GM12892 (cell line): ENCODE data around the gene PCDH15.

Source experiments
- DNase-seq: peaks from one replicate; pipeline ENCODE4 v3.0.0; 2011; ENCODE audit not compliant: insufficient read length
- FAIRE-seq: peaks from 2 replicates; lab custom pipeline; 2011; peaks lifted over from hg19 to GRCh38; lab: Jason Lieb, UNC
- POLR2A ChIP-seq: IDR thresholded peaks from 2 replicates; pipeline ENCODE4 v1.6.1; 2011; ENCODE audit warnings: low read depth, low read length, control low read depth
- POLR2AphosphoS5 ChIP-seq: IDR thresholded peaks from 2 replicates; pipeline ENCODE4 v1.6.1; 2011; ENCODE audit warnings: low read depth, low read length, control low read depth
- TAF1 ChIP-seq: IDR thresholded peaks from 2 replicates; pipeline ENCODE4 v1.6.1; 2011; ENCODE audit warnings: low read depth, mild to moderate bottlenecking, control low read depth, low read length, borderline replicate concordance

PCDH15 gene

DNA sequence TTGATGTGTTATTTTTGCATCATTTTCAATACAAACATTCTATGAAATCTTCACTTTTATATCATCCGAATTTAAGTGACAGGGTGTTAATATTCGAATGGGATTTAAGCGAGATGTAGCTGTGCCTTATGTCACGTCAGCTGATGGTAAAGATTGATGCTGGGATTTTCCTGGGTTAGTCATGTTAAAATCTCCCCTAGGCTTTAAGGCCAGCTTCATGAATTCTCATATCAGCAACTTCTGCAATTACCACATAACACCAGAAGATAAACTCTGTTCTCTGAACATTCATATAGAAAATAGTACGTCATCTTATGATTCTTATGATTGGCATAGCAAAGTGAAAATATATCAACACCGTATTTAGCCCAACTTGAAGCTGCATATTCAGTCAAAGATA lies 669.2 kb downstream of the PCDH15 start:
- FAIRE-seq (peak; percentile 63), DNase-seq (no peak)

GRCh38 chr10:54130394-54130793 lies 670.6 kb downstream of the PCDH15 start:
- TF ChIP-seq POLR2A, result no peak
- no peak for FAIRE-seq
- no peak for DNase-seq

More for the DNA sequence above, 669.2 kb downstream of the PCDH15 start:
- TF ChIP-seq POLR2A (no peak), POLR2AphosphoS5 (no peak), TAF1 (no peak)

DNA sequence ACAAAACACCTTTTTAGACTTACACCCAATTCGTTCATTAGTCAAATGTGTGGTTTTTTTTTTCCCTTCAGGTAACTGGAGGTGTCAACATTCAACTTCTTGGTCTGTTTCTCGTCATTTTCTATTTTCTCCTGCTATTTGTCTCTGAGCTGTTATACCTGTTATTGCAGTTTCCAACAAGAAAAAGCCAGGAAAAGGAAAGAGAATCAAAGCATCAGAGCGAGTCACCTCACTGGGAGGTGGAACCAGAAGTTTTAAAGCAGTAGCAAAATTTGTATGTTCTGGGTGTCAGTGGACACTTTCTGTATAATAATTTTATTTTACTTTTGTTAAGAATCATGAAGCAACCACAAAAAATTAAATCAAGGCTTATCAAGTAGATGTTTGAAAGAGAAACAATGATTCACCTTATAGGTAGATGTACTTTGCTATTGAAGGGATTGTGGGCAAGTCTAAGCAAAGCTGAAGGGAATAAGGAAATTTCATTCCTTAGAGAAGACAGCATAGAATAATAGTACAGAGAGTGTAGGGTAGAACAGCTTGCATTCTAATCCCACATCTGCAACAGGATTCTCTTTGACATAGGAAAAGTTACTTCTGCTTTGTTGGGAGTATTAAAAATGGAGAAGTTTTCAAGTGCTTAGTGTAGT lies 675.8 kb downstream of the PCDH15 start:
- DNase-seq (no peak), FAIRE-seq (no peak)
- TF ChIP-seq TAF1, result no peak
- TF ChIP-seq POLR2AphosphoS5, result no peak
- TF ChIP-seq POLR2A, result no peak

- TF ChIP-seq TAF1, result no peak
- TF ChIP-seq POLR2A, result no peak
- TF ChIP-seq POLR2AphosphoS5, result no peak
- DNase-seq (no peak), FAIRE-seq (no peak)
These were observed 676.7 kb downstream of the PCDH15 start for GRCh38 chr10:54124209-54124885.

GRCh38 chr10:54120806-54121205 lies 680.2 kb downstream of the PCDH15 start:
- FAIRE-seq, result no peak
- no peak for DNase-seq
- TF ChIP-seq POLR2A, result no peak
- TF ChIP-seq POLR2AphosphoS5, result no peak
- TF ChIP-seq TAF1, result no peak

DNA sequence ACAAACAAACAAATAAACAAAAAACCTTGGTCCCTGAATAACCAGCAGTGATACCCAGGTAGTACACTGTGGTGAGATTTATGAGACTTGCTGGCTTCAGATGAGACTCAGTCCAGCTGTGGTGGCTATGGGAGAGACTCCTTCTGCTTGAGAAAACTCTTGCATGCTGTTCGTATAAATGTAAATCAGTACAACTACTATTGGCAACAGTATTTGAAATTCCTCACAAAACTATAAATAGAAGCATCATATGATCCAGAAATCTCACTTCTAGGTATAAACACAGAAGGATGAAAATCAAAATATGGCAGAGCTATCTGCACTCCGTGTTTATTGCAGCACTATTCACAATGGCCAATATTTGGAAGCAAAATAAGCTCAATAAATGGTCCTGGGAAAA lies 692.1 kb downstream of the PCDH15 start:
- no peak for FAIRE-seq
- TF ChIP-seq POLR2A (no peak), TAF1 (no peak), POLR2AphosphoS5 (no peak)
- DNase-seq, result no peak

DNA sequence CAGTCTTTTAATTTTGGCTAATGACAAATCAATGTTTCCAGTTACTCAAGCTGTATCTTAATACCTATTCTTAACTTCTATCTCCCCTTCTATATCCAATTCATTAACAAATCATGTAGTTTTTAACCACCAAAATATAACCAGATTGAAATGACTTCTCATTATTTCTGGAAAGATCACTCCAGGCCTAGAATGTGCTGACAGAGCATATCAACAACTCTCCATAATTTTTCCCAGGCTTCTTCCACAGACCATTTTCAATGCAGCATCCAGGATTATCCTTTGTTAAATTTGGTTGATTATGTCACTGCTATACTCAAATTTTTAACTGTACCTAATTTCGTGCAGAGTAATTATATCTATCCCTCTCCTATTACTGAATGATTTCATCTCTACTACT lies 704.1 kb downstream of the PCDH15 start:
- no peak for FAIRE-seq
- TF ChIP-seq TAF1, result no peak
- TF ChIP-seq POLR2AphosphoS5, result no peak
- no peak for TF ChIP-seq POLR2A

DNA sequence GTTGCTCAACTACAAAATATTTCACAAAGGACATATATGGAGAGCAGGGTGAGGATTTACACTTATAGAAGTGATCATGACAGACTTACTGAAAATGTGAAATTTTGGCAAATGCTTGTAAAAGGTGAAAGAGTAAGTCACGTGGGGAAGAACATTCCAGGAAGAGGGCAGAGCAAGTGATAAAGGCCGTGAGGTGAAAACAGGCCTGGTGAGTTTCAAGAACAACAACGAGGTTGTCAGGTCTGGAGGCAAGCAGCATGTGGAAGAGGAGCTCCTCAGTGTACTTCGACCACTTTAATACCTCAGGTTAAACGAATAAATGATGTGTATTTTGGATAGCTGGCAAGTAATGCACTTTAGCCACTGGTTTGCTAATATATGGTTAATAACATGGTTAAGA lies 706.7 kb downstream of the PCDH15 start:
- TF ChIP-seq POLR2A (no peak), TAF1 (no peak), POLR2AphosphoS5 (no peak)
- DNase-seq (no peak), FAIRE-seq (no peak)

More for the DNA sequence above, 704.1 kb downstream of the PCDH15 start:
- no peak for DNase-seq

- TF ChIP-seq POLR2A, result no peak
- FAIRE-seq (no peak), DNase-seq (no peak)
These were observed 709.8 kb downstream of the PCDH15 start for GRCh38 chr10:54091237-54091636.

GRCh38 chr10:54081950-54082349 lies 719.1 kb downstream of the PCDH15 start:
- TF ChIP-seq TAF1, result no peak
- TF ChIP-seq POLR2A, result no peak
- TF ChIP-seq POLR2AphosphoS5, result no peak
- no peak for DNase-seq
- FAIRE-seq, result no peak

GRCh38 chr10:54067361-54067760 lies 733.7 kb downstream of the PCDH15 start:
- no peak for TF ChIP-seq TAF1
- no peak for TF ChIP-seq POLR2A
- TF ChIP-seq POLR2AphosphoS5, result no peak
- FAIRE-seq, result no peak
- no peak for DNase-seq

DNA sequence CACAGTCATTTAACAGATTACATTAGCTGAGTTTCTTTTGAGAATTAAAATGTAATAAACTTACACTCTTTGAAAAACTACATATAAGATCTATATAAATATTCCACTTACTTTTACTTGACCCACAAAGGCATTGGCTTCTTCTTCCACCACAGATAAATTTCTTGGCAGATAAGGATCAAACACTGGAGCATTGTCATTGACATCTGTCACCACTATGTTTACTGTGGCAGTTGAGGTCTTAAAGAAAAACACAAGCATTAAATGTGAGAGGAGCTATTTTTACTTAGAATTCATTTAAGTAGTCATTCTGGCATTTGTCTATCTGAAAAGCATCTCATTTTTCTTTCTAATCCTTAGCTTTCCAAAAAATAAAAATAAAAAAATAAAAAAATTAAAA lies 734.4 kb downstream of the PCDH15 start:
- no peak for TF ChIP-seq POLR2AphosphoS5
- no peak for TF ChIP-seq POLR2A
- no peak for TF ChIP-seq TAF1
- DNase-seq, result no peak
- no peak for FAIRE-seq

GRCh38 chr10:54065106-54065505 lies 735.9 kb downstream of the PCDH15 start:
- FAIRE-seq (no peak), DNase-seq (no peak)
- TF ChIP-seq TAF1 (no peak), POLR2AphosphoS5 (no peak), POLR2A (no peak)

DNA sequence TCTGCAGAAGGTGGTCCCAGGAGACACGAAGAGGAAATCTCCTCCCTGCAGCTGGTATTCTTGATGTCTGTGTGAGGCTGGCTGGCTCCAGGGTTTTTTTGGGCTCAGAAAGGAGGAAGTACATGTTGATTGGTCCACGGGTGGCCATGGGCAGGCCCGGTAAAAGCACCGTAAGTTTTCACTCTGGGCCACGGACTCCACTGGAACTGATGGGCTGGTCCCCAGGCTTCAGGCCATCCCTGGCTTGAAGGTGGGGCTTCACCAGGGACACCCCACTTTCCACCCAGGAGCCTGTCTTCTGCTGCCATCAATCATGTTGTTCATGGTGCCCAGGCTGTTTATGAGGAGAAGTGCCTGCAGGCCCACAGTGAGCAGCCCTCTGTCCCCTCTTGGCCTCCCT lies 736.8 kb downstream of the PCDH15 start:
- no peak for FAIRE-seq
- no peak for DNase-seq
- TF ChIP-seq POLR2AphosphoS5, result no peak
- no peak for TF ChIP-seq POLR2A
- no peak for TF ChIP-seq TAF1
